ENCODE results near the gene LRP1-AS.
A peak's percentile ranks its signal among the peaks of the same experiment; 100 is the strongest.
"Not testable (repeated sequence)": the region's sequence is repeated elsewhere in the genome, so short reads cannot be mapped to it uniquely, and the experiment has no call there.

The LRP1-AS gene

GRCh38 chr12:57138526-57139272 lies 8.7 kb downstream of the LRP1-AS start:
- no peak for DNase-seq

GRCh38 chr12:57135527-57136326 lies 11.7 kb downstream of the LRP1-AS start:
- DNase-seq = no peak

- no peak for DNase-seq
Observed at GRCh38 chr12:57134949-57135348, 12.5 kb downstream of the LRP1-AS start.

- no peak for DNase-seq
Observed at GRCh38 chr12:57133916-57134315, 13.5 kb downstream of the LRP1-AS start.

GRCh38 chr12:57133013-57133569 lies 14.3 kb downstream of the LRP1-AS start:
- DNase-seq = no peak

GRCh38 chr12:57131896-57132744 lies 15.3 kb downstream of the LRP1-AS start:
- no peak for DNase-seq

GRCh38 chr12:57130941-57131340 lies 16.5 kb downstream of the LRP1-AS start:
- no peak for DNase-seq

GRCh38 chr12:57129889-57130288 lies 17.5 kb downstream of the LRP1-AS start:
- DNase-seq = no peak

- DNase-seq = no peak
Observed at GRCh38 chr12:57129321-57129842, 18.0 kb downstream of the LRP1-AS start.

- DNase-seq = no peak
Observed at GRCh38 chr12:57128519-57129247, 18.7 kb downstream of the LRP1-AS start.

GRCh38 chr12:57127726-57128518 lies 19.5 kb downstream of the LRP1-AS start, which contains the start of gene LRP1:
TSS of gene LRP1 (plus strand) at chr12:57128483. CDS start at chr12:57128965, 482 bp downstream.
- peak; percentile 79 to 90 for DNase-seq

GRCh38 chr12:57127101-57127725 lies 20.2 kb downstream of the LRP1-AS start:
- peak in 1 of 2 experiments; percentile 12 for DNase-seq

GRCh38 chr12:57126561-57126960 lies 20.9 kb downstream of the LRP1-AS start:
- no peak for DNase-seq

GRCh38 chr12:57126061-57126460 lies 21.4 kb downstream of the LRP1-AS start:
- DNase-seq = no peak

- peak; percentile 39 to 56 for DNase-seq
Observed at GRCh38 chr12:57124261-57124877, 23.1 kb downstream of the LRP1-AS start.

GRCh38 chr12:57123813-57124212 lies 23.6 kb downstream of the LRP1-AS start:
- DNase-seq = no peak

GRCh38 chr12:57120718-57121117 lies 26.7 kb downstream of the LRP1-AS start:
- DNase-seq = not testable (repeated sequence)

- DNase-seq = no peak
Observed at GRCh38 chr12:57119294-57120085, 27.9 kb downstream of the LRP1-AS start.

GRCh38 chr12:57118711-57119271 lies 28.6 kb downstream of the LRP1-AS start:
- DNase-seq = no peak

All from NCI-H187 (cell line).